Measurements from ENCODE around the gene SERPINC1. TPM values are rescaled to one million over a fixed set of nuclear protein-coding genes. Genes with fewer than 3 reads are reported as not detected.

The SERPINC1 gene
- total and polyA plus RNA-seq, 2 of the 13 experiments (the other 11 are each of a cell fraction or from before 2014, with no cell fraction given) = 142 to 205 TPM

Small RNAs within 50 kb of the gene (small RNA-seq; reads per million reads assigned to genes)
- gene RNA5SP67 (ENCODE audit: insufficient read depth in 2 of 3, insufficient read length in 3 of 3, low read depth in 2 of 3, low replicate concordance in 1 of 3) = 0 to 2.9 (median 0) reads per million in 3 experiments

Other genes starting within 250 kb of the SERPINC1 start
- not detected in 2 replicates for gene ANKRD45, start 247.5 kb downstream of the SERPINC1 start, total RNA-seq (2016; rRNA removed; fragmentation: Illumina TruSeq; extraction: Trizol)
- not detected in 2 replicates for gene ANKRD45, start 247.5 kb downstream of the SERPINC1 start, polyA plus RNA-seq (2011; rRNA removed)
- 14.3 and 18.8 TPM in 2 replicates for gene KLHL20, start 202.3 kb downstream of the SERPINC1 start, total RNA-seq (2016; rRNA removed; fragmentation: Illumina TruSeq; extraction: Trizol)
- gene KLHL20, start 202.3 kb downstream of the SERPINC1 start, polyA plus RNA-seq (2011; rRNA removed) = 7.4 and 7.6 TPM in 2 replicates
- gene DARS2, start 92.7 kb downstream of the SERPINC1 start, total RNA-seq (2016; rRNA removed; fragmentation: Illumina TruSeq; extraction: Trizol) = 27.7 and 45.4 TPM in 2 replicates
- gene DARS2, start 92.7 kb downstream of the SERPINC1 start, polyA plus RNA-seq (2011; rRNA removed) = 14.3 and 17.6 TPM in 2 replicates
- 14.2 and 17.9 TPM in 2 replicates for gene CENPL, start 92.4 kb downstream of the SERPINC1 start, total RNA-seq (2016; rRNA removed; fragmentation: Illumina TruSeq; extraction: Trizol)
- gene CENPL, start 92.4 kb downstream of the SERPINC1 start, polyA plus RNA-seq (2011; rRNA removed) = 2.4 and 4.4 TPM in 2 replicates
- gene GAS5, start 49.3 kb downstream of the SERPINC1 start, total RNA-seq (2016; rRNA removed; fragmentation: Illumina TruSeq; extraction: Trizol) = 184 and 352 TPM in 2 replicates
- 687 and 738 TPM in 2 replicates for gene GAS5, start 49.3 kb downstream of the SERPINC1 start, polyA plus RNA-seq (2011; rRNA removed)
- gene ZBTB37, start 48.9 kb downstream of the SERPINC1 start, total RNA-seq (2016; rRNA removed; fragmentation: Illumina TruSeq; extraction: Trizol) = 7.7 and 10.7 TPM in 2 replicates
- 1.9 and 2.6 TPM in 2 replicates for gene ZBTB37, start 48.9 kb downstream of the SERPINC1 start, polyA plus RNA-seq (2011; rRNA removed)
- gene RC3H1, start 105.0 kb upstream of the SERPINC1 start, total RNA-seq (2016; rRNA removed; fragmentation: Illumina TruSeq; extraction: Trizol) = 19.6 and 24.4 TPM in 2 replicates
- 8.5 and 11.2 TPM in 2 replicates for gene RC3H1, start 105.0 kb upstream of the SERPINC1 start, polyA plus RNA-seq (2011; rRNA removed)
- gene RABGAP1L, start 242.2 kb upstream of the SERPINC1 start, total RNA-seq (2016; rRNA removed; fragmentation: Illumina TruSeq; extraction: Trizol) = 22.6 and 27.8 TPM in 2 replicates
- 7.0 and 7.9 TPM in 2 replicates for gene RABGAP1L, start 242.2 kb upstream of the SERPINC1 start, polyA plus RNA-seq (2011; rRNA removed)

All from HepG2 (cell line).